ENCODE measurements around the gene TBL1X. TPM values are rescaled to one million over a fixed set of nuclear protein-coding genes. Genes with fewer than 3 reads are reported as not detected.

The TBL1X gene
- total RNA-seq, 2 experiments from 2014 or later, result 16.1 to 35.7 TPM

GRCh38 chrX:9619581-9619980 is 154.7 kb downstream of the TBL1X start:
- H3K9me2 ChIP-seq (ENCODE audit: insufficient read depth, low read length), result no peaks in the 10 kb centered on the region
- ChIA-PET CTCF (ENCODE audit: unreplicated experiment) (no interaction called here), POLR2A (interaction anchor here (0.6 kb wide), 1 partner anchor 614 kb away, joined by 6 read pairs; no protein-coding TSS in a partner anchor)
- H3K4me1 ChIP-seq (ENCODE audit: insufficient read depth, low read length, poor library complexity, severe bottlenecking), result peaks cover 3% of the 10 kb centered on the region
- no peak for DNase-seq (ENCODE audit: low spot score)
- no peaks in the 10 kb centered on the region for H4K20me1 ChIP-seq (ENCODE audit: insufficient read depth, low read length)
- TF ChIP-seq CTCF (conservative IDR thresholded peaks at IDR 0.05; ENCODE audit: low read length) (no peak), EZH2phosphoT487 (IDR thresholded peaks at IDR 0.05; ENCODE audit: borderline replicate concordance, low read depth, low read length) (no peak)
- H3K79me2 ChIP-seq (ENCODE audit: insufficient read depth, low read depth, low read length), result no peaks in the 10 kb centered on the region
- intact Hi-C loops (cut with micrococcal nuclease; ENCODE audit: unreplicated experiment), result no loop called here
- no peak overlapping the region for H3K4me3 ChIP-seq (ENCODE audit: low read depth, low read length, poor library complexity, severe bottlenecking)
- H3K36me3 ChIP-seq (ENCODE audit: insufficient read depth, low read length), result no peaks in the 10 kb centered on the region
- H2AFZ ChIP-seq (ENCODE audit: low read length), result no peak overlapping the region
- H3K27ac ChIP-seq (ENCODE audit: low read depth, low read length, poor library complexity, severe bottlenecking), result no peak overlapping the region
- BruUV-seq (replicated peaks), result no TSS peak
- H3K4me2 ChIP-seq (ENCODE audit: low read length), result no peak overlapping the region
- no peaks in the 10 kb centered on the region for H3K9me3 ChIP-seq (ENCODE audit: low read length)

GRCh38 chrX:9622128-9622527 is 157.3 kb downstream of the TBL1X start:
- TF ChIP-seq CTCF (conservative IDR thresholded peaks at IDR 0.05; ENCODE audit: low read length), result no peak
- TF ChIP-seq EZH2phosphoT487 (IDR thresholded peaks at IDR 0.05; ENCODE audit: borderline replicate concordance, low read depth, low read length), result no peak
- H2AFZ ChIP-seq (ENCODE audit: low read length), result no peak overlapping the region
- no peaks in the 10 kb centered on the region for H3K36me3 ChIP-seq (ENCODE audit: insufficient read depth, low read length)
- no peaks in the 10 kb centered on the region for H4K20me1 ChIP-seq (ENCODE audit: insufficient read depth, low read length)
- no peak overlapping the region for H3K4me2 ChIP-seq (ENCODE audit: low read length)
- H3K9me2 ChIP-seq (ENCODE audit: insufficient read depth, low read length), result no peaks in the 10 kb centered on the region
- H3K79me2 ChIP-seq (ENCODE audit: insufficient read depth, low read depth, low read length), result no peaks in the 10 kb centered on the region
- DNase-seq (ENCODE audit: low spot score), result no peak
- ChIA-PET CTCF (ENCODE audit: unreplicated experiment) (no interaction called here), POLR2A (no interaction called here)
- BruUV-seq (replicated peaks), result no TSS peak
- intact Hi-C loops (cut with micrococcal nuclease; ENCODE audit: unreplicated experiment), result no loop called here
- H3K9me3 ChIP-seq (ENCODE audit: low read length), result no peaks in the 10 kb centered on the region
- no peak overlapping the region for H3K27ac ChIP-seq (ENCODE audit: low read depth, low read length, poor library complexity, severe bottlenecking)
- H3K4me3 ChIP-seq (ENCODE audit: low read depth, low read length, poor library complexity, severe bottlenecking), result no peak overlapping the region
- peaks cover 3% of the 10 kb centered on the region for H3K4me1 ChIP-seq (ENCODE audit: insufficient read depth, low read length, poor library complexity, severe bottlenecking)

GRCh38 chrX:9626379-9626778 is 161.5 kb downstream of the TBL1X start:
- BruUV-seq (replicated peaks), result no TSS peak
- H4K20me1 ChIP-seq (ENCODE audit: insufficient read depth, low read length), result no peaks in the 10 kb centered on the region
- H3K36me3 ChIP-seq (ENCODE audit: insufficient read depth, low read length), result no peaks in the 10 kb centered on the region
- H3K9me3 ChIP-seq (ENCODE audit: low read length), result no peaks in the 10 kb centered on the region
- no peak overlapping the region for H3K4me3 ChIP-seq (ENCODE audit: low read depth, low read length, poor library complexity, severe bottlenecking)
- no peaks in the 10 kb centered on the region for H3K9me2 ChIP-seq (ENCODE audit: insufficient read depth, low read length)
- ChIA-PET CTCF (ENCODE audit: unreplicated experiment) (no interaction called here), POLR2A (no interaction called here)
- H3K4me2 ChIP-seq (ENCODE audit: low read length), result no peak overlapping the region
- no peak overlapping the region for H3K27ac ChIP-seq (ENCODE audit: low read depth, low read length, poor library complexity, severe bottlenecking)
- TF ChIP-seq CTCF (conservative IDR thresholded peaks at IDR 0.05; ENCODE audit: low read length) (no peak), EZH2phosphoT487 (IDR thresholded peaks at IDR 0.05; ENCODE audit: borderline replicate concordance, low read depth, low read length) (no peak)
- peaks cover 3% of the 10 kb centered on the region for H3K4me1 ChIP-seq (ENCODE audit: insufficient read depth, low read length, poor library complexity, severe bottlenecking)
- H2AFZ ChIP-seq (ENCODE audit: low read length), result no peak overlapping the region
- DNase-seq (ENCODE audit: low spot score), result no peak
- H3K79me2 ChIP-seq (ENCODE audit: insufficient read depth, low read depth, low read length), result no peaks in the 10 kb centered on the region
- intact Hi-C loops (cut with micrococcal nuclease; ENCODE audit: unreplicated experiment), result no loop called here

All from OCI-LY7 (cell line).